KOPT-K1 (cell line): Measurements from ENCODE around the gene RPS15.

ENCODE experiments used
- H3K27ac ChIP-seq: fragments of 200-600 bp; sonication (generic); 2 replicates; pipeline ENCODE4 v1.5.1; 2016; ENCODE audit warnings: antibody characterized with exemption, mild to moderate bottlenecking, low read depth, low read length; ENCODE audit not compliant: poor library complexity, severe bottlenecking
- H3K36me3 ChIP-seq: fragments of 200-600 bp; sonication (generic); 2 replicates; pipeline ENCODE4 v1.5.1; 2017; ENCODE audit warnings: antibody characterized with exemption, mild to moderate bottlenecking, low read length, moderate library complexity; ENCODE audit not compliant: insufficient read depth
- H3K9me3 ChIP-seq: fragments of 200-600 bp; sonication (generic); 2 replicates; pipeline ENCODE4 v1.5.1; 2017; ENCODE audit warnings: antibody characterized with exemption, low read length, mild to moderate bottlenecking; ENCODE audit not compliant: insufficient read depth, poor library complexity, severe bottlenecking

Gene RPS15

DNA sequence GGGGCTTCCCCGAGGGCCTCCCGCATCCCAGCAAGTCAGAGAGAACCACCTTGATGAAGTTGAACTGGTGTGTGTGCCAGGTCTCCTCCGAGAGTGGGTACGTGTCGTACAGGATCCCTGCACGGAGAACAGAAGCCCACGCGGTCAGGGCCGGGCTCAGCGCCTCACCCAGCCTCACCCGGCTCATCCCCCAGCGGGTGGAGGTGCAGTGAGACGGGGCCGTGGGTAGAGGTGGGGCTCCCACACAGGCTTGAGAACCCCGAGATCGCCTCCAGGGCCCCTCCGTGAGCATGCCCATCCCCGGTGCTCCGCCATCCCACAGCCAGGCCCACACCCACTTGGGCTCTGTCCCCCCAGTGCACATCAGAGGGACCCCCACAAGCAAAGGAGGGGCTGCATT, 39.1 kb upstream of the RPS15 start:
- Histone ChIP-seq H3K9me3 (no peaks in the 10 kb centered on the region), H3K27ac (no peak overlapping the region), H3K36me3 (peaks cover 30% of the 10 kb centered on the region)

DNA sequence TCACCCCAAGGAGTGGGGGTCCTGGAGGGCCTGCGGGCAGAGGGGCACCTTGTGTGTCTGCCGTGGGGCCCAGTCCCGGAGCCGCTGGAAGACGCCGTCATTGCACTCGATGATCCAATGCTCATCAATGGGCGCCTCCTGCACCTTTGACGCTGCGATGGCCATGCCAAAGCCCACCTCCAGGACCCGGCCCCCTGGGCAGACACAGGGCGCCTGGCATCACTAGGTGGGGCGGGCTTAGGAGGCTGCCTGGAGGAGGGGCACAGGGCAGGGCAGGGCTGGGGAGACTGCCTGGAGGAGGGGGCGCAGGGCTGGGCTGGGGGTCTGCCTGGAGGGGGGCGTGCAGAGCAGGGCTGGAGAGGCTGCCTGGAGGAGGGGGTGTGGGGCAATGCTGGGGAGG, 38.5 kb upstream of the RPS15 start:
- H3K36me3 ChIP-seq, result peaks cover 28% of the 10 kb centered on the region
- no peaks in the 10 kb centered on the region for H3K9me3 ChIP-seq
- H3K27ac ChIP-seq, result no peak overlapping the region

DNA sequence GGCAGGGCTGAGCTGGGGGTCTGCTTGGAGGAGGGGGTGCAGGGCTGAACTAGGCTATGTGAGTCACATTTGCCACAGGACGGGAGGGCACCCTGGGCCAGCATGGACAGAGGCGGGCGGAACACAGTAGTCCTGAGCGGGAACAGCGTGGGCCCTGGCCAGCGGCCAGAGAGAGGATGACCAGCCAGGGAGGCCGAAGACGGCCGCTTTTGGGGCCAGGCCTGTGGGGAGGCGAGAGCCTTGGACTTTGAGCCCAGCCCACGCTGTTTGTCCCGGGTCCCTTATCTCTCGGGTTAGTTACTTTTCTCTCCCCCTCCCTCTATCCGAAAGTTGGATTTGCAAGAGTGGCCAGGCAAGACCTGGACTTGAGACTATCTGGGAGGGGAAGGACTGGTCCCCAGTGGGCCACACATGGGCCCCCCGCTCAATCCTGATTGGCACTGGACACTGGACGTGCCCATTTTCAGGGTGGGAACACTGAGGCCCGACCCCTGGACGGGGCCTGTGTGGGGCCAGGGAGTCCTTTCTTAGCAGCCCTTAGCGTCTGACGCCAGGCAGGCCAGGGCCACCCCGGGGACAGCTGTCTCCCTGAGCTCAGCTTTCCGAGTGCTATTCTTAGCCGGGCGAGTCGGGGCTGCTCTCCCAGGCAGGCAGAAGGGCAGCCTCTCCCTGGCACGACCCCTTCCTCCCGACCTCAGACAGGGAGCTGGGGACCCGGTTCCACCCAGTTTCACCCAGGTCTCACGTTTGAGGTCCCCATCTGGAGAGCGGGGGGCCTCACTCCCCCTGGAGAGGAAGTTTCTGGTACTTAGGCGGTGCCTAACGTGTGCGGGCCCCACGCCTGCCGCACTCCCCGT, 37.7 kb upstream of the RPS15 start:
- Histone ChIP-seq H3K9me3 (no peaks in the 10 kb centered on the region), H3K36me3 (peaks cover 28% of the 10 kb centered on the region), H3K27ac (peak overlapping the region; percentile 72)

- H3K9me3 ChIP-seq, result no peaks in the 10 kb centered on the region
- H3K36me3 ChIP-seq, result peaks cover 28% of the 10 kb centered on the region
- peak within 1 kb of the TSS; percentile 72 for H3K27ac ChIP-seq
These were observed 36.9 kb upstream of the RPS15 start, which contains the start of gene GAMT for GRCh38 chr19:1401138-1401888. GAMT (minus strand) TSS chr19:1401542; CDS start chr19:1401476, 66 bp downstream.

GRCh38 chr19:1401889-1402217, 36.3 kb upstream of the RPS15 start:
- no peaks in the 10 kb centered on the region for H3K9me3 ChIP-seq
- peak overlapping the region; percentile 72 for H3K27ac ChIP-seq
- H3K36me3 ChIP-seq, result peaks cover 27% of the 10 kb centered on the region

GRCh38 chr19:1402411-1403070, 35.7 kb upstream of the RPS15 start:
- H3K36me3 ChIP-seq, result peaks cover 20% of the 10 kb centered on the region
- H3K27ac ChIP-seq, result no peak overlapping the region
- no peaks in the 10 kb centered on the region for H3K9me3 ChIP-seq

GRCh38 chr19:1406774-1407527, 31.2 kb upstream of the RPS15 start:
- Histone ChIP-seq H3K9me3 (no peaks in the 10 kb centered on the region), H3K36me3 (peaks cover 32% of the 10 kb centered on the region), H3K27ac (peak overlapping the region; percentile 72)

DNA sequence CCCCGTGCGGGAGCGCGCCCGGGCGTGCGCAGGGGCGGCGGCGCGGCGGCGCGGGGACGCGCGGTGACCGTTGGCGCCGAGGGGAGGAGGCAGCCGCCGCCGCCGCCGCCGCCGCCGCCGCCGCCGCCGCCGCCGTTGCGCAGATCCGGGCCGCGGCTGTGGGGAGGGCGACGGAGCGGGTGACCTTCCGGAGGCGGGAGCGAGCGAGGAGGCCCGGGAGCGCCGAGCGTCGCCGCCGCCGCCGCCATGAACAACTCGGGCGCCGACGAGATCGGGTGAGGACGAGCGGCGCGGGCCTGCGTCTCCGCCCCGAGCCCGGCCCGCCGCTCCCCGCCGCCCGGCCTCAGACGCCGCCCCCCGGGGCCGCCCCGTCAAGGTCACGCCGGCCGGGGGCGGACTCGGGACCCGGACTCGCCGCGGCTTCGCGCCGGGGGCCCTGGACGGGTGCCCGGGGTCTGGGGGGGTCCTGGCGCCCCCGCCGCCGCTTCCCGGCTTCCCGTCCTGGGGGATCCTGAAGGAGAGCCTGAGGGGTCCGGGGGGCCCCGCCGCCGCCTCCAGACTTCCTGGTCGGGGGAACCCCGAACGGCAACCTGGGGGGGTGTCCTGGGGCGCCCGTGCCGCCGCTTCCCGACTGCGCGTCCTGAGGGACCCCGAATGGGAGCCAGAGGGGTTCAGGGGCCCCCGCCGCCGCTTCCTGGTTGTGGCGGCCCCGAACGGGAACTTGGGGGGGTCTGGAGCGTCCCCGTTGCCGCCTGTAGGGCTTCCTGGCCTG, 30.5 kb upstream of the RPS15 start, which contains the start of gene DAZAP1:
Gene DAZAP1 (plus strand): TSS at position 59 of the 772 bp plus-strand sequence. CDS start 188 bp downstream, at position 247.
- no peaks in the 10 kb centered on the region for H3K9me3 ChIP-seq
- H3K27ac ChIP-seq, result peak within 1 kb of the TSS; percentile 97
- peaks cover 40% of the 10 kb centered on the region for H3K36me3 ChIP-seq

- Histone ChIP-seq H3K36me3 (peaks cover 48% of the 10 kb centered on the region), H3K9me3 (no peaks in the 10 kb centered on the region), H3K27ac (peak overlapping the region; percentile 97)
These were observed 29.6 kb upstream of the RPS15 start for GRCh38 chr19:1408300-1409203.

DNA sequence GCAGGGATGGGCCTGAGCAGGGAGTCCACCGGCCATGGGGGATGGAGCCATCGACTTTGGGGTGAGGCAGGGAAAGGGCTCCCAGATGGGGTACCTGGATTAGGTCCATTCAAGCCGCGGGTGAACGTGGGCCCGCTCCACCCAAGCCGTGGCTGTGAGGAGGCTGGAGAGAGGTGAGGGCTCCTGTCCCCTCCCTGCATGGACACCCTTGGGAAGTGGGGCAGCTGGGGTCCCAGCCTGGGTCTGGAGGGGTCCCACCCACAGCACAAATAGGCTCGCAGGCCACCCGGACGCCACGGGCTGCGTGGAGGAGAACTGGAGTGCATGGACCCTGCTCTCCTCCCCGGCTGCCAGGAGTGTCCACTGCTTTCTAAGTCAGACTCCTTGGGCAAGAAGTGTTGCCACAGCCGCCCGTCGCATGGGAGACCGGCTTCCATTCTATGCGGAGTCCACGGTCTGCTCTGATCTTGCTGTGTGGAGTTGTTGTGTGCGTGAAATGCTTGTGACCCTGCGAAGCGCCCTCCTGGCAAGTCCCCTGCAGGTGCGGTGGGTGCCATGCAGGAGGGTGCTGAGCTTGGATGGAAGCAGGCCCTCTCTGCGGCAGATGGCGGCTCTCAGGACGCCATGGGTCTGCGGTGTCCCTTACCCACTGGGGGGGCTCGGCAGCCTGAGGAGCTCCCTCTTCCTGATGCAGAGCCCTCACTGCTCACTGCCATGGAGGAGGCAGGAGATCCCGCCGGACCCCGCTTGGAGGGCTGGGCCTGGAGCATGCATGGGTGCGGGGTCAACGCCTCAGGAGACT, 28.8 kb upstream of the RPS15 start:
- peak overlapping the region; percentile 97 for H3K27ac ChIP-seq
- H3K36me3 ChIP-seq, result peaks cover 57% of the 10 kb centered on the region
- H3K9me3 ChIP-seq, result no peaks in the 10 kb centered on the region

- Histone ChIP-seq H3K36me3 (peaks cover 64% of the 10 kb centered on the region), H3K9me3 (no peaks in the 10 kb centered on the region), H3K27ac (peak overlapping the region; percentile 97)
These were observed 27.9 kb upstream of the RPS15 start for GRCh38 chr19:1410136-1410786.

DNA sequence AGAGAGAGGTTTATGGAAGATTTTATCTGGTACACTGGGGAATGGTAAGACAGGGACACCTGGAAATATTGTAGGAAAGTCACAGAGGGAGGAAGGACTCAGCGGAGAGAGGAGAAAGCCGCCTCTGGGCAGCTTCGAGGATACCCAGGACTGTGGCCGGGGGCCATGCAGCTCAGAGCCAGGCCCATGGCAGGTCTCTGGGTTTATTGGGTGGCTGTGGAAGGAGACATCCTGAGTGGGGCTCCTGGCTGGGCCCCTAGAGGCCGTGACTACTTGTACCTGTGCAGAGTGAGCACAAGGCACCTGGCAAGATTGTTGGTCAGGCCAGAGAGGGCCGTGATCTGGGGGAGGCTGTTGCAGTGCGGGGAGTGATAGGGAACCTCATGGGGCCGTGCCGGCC, 27.4 kb upstream of the RPS15 start:
- H3K36me3 ChIP-seq, result peaks cover 68% of the 10 kb centered on the region
- H3K9me3 ChIP-seq, result no peaks in the 10 kb centered on the region
- H3K27ac ChIP-seq, result no peak overlapping the region
